Measurements from ENCODE around the gene TSC2. TPM values are rescaled to one million over a fixed set of nuclear protein-coding genes. Genes with fewer than 3 reads are reported as not detected.

Gene TSC2
- total and polyA plus RNA-seq, 9 of the 15 experiments (the other 6 are each of a cell fraction or from before 2014, with no cell fraction given), result 1.3 to 68.1 (median 16.6) TPM

GRCh38 chr16:2033057-2033908 lies 14.5 kb upstream of the TSC2 start:
- peak; percentile 11 for FAIRE-seq
- ATAC-seq, result peak; percentile 49
- ChIA-PET CTCF (ENCODE audit: low intra/inter-chr PET ratio) (no interaction called here), POLR2A (interaction anchor here (0.7 to 1.1 kb wide), 3 partner anchors 68 to 142 kb away, joined by 3 to 4 read pairs (median 3); partner anchors contain the start of genes RPS2 and TRAF7)
- peaks cover 3% of the 10 kb centered on the region for H3K9me1 ChIP-seq (ENCODE audit: control insufficient read depth, insufficient read depth, low read length)
- H3K9ac ChIP-seq (ENCODE audit: insufficient read depth in 1 of 2, low read depth in 2 of 2, low read length in 2 of 2), result peak overlapping the region; percentile 50 to 86; a peak in 3 of 4 replicates
- H2AFZ ChIP-seq (ENCODE audit: low read depth, low read length), result no peak overlapping the region; the same call in 1 of the 2 replicates
- BruUV-seq (replicated peaks), result no TSS peak
- peaks cover 16 to 87% of the 10 kb centered on the region in 2 experiments for H3K4me1 ChIP-seq (replicated peaks in 1 of 2; ENCODE audit: control insufficient read depth in 2 of 2, insufficient read depth in 2 of 2, low read length in 2 of 2)
- H3K27me3 ChIP-seq (ENCODE audit: control insufficient read depth in 2 of 2, insufficient read depth in 2 of 2, low read length in 2 of 2), result no peaks in the 10 kb centered on the region
- in situ Hi-C loops (cut with MboI) (no loop called here), intact Hi-C loops (cut with micrococcal nuclease) (no loop called here)
- no peaks in the 10 kb centered on the region for H4K20me1 ChIP-seq (replicated peaks; ENCODE audit: control insufficient read depth, insufficient read depth, low read length)
- H3K4me3 ChIP-seq, result peak overlapping the region; percentile 23; the same call in 1 of the 2 replicates
- peaks cover 16% of the 10 kb centered on the region; the same call in 1 of the 3 replicates for H3K36me3 ChIP-seq (ENCODE audit: control insufficient read depth, insufficient read depth, low read length)
- whole genome bisulfite sequencing (ENCODE audit: insufficient coverage, low coverage, missing lambda C conversion rate), result 38% methylated on average over 21 of the region's 37 CpGs
- peak overlapping the region; percentile 45 for H3K4me2 ChIP-seq (ENCODE audit: insufficient read depth, low read length)
- H3K79me2 ChIP-seq (ENCODE audit: control insufficient read depth, insufficient read depth, low read length), result peaks cover 11% of the 10 kb centered on the region; the same call in 2 of the 3 replicates
- H3K27ac ChIP-seq (ENCODE audit: extremely low read depth, low read depth, low read length), result peak overlapping the region; percentile 41; the same call in 2 of the 3 replicates
- DNase-seq (ENCODE audit: extremely low read depth in 1 of 4, low spot score in 3 of 4), result peak; percentile 50 to 70 (median 65)
- no peaks in the 10 kb centered on the region for H3K9me3 ChIP-seq (replicated peaks; ENCODE audit: control insufficient read depth, insufficient read depth, low read depth, low read length)
- TF ChIP-seq RBFOX2 (IDR thresholded peaks at IDR 0.05; ENCODE audit: low read depth, low read length) (peak; percentile 64), ZNF740 (CRISPR knock-in tag; IDR thresholded peaks at IDR 0.05) (peak; percentile 55; the same call in 1 of the 2 replicates), ZNF740 (tag; IDR thresholded peaks at IDR 0.05) (no peak), POLR2G (IDR thresholded peaks at IDR 0.05; ENCODE audit: low read depth, low read length) (peak; percentile 71), HMGN3 (IDR thresholded peaks at IDR 0.05; ENCODE audit: borderline replicate concordance, extremely low read depth, insufficient read length, low read depth, low read length) (peak; percentile 50), PHF8 (IDR thresholded peaks at IDR 0.05; ENCODE audit: borderline replicate concordance, low read length) (peak; percentile 19; the same call in 1 of the 2 replicates), SNRNP70 (optimal IDR thresholded peaks at IDR 0.05; ENCODE audit: low read depth, low read length) (no peak), HEY1 (CRISPR knock-in tag; IDR thresholded peaks at IDR 0.05; ENCODE audit: borderline replicate concordance) (no peak), SRF (CRISPR knock-in tag; IDR thresholded peaks at IDR 0.05) (no peak), PTRF (tag; IDR thresholded peaks at IDR 0.05) (no peak), MBD1 (CRISPR knock-in tag; IDR thresholded peaks at IDR 0.05) (no peak), ZFX (CRISPR knock-in tag; IDR thresholded peaks at IDR 0.05) (peak; percentile 66), CAMTA2 (CRISPR knock-in tag; conservative IDR thresholded peaks at IDR 0.05) (no peak), HBP1 (CRISPR knock-in tag; IDR thresholded peaks at IDR 0.05) (no peak), ZNF282 (CRISPR knock-in tag; IDR thresholded peaks at IDR 0.05) (0 out of 2 replicates have a peak, but pooled peaks have one; percentile 53), CREBBP (IDR thresholded peaks at IDR 0.05; ENCODE audit: low read depth, low read length) (no peak), ZNF316 (IDR thresholded peaks at IDR 0.05) (no peak), TCF3 (CRISPR knock-in tag; IDR thresholded peaks at IDR 0.05) (no peak)

Measured in K562 (cell line).